Ishikawa (cell line): ENCODE measurements around the gene SH3PXD2A.

Experiments used
- CEBPB ChIP-seq: IDR thresholded peaks from 2 replicates; pipeline ENCODE4 v1.6.1; 2012
- CREB1 ChIP-seq: IDR thresholded peaks from 2 replicates; pipeline ENCODE4 v1.6.1; 2012; ENCODE audit warnings: low read depth
- EGR1 ChIP-seq: IDR thresholded peaks from 2 replicates; pipeline ENCODE4 v1.6.1; 2012
- EP300 ChIP-seq: IDR thresholded peaks from 2 replicates; pipeline ENCODE4 v1.6.1; 2012; ENCODE audit warnings: borderline replicate concordance
- FOXM1 ChIP-seq: IDR thresholded peaks from 2 replicates; pipeline ENCODE4 v1.6.1; 2012; ENCODE audit warnings: low read depth, borderline replicate concordance
- NFIC ChIP-seq: IDR thresholded peaks from 2 replicates; pipeline ENCODE4 v1.6.1; 2012
- RAD21 ChIP-seq: IDR thresholded peaks from 2 replicates; pipeline ENCODE4 v1.6.1; 2012; ENCODE audit warnings: low read depth
- TAF1 ChIP-seq: IDR thresholded peaks from 2 replicates; pipeline ENCODE4 v1.6.1; 2012; ENCODE audit warnings: low read depth, mild to moderate bottlenecking
- TEAD4 ChIP-seq: IDR thresholded peaks from 2 replicates; pipeline ENCODE4 v1.6.1; 2012
- ZBTB7A ChIP-seq: IDR thresholded peaks from 2 replicates; pipeline ENCODE4 v1.6.1; 2012; ENCODE audit warnings: low read depth
- TF ChIP-seq, protein P1 (sequence below): IDR thresholded peaks from 2 replicates; pipeline ENCODE4 v1.6.1; 2012
- TF ChIP-seq, protein P2 (sequence below): IDR thresholded peaks from 2 replicates; pipeline ENCODE4 v1.6.1; 2012

DNA sequence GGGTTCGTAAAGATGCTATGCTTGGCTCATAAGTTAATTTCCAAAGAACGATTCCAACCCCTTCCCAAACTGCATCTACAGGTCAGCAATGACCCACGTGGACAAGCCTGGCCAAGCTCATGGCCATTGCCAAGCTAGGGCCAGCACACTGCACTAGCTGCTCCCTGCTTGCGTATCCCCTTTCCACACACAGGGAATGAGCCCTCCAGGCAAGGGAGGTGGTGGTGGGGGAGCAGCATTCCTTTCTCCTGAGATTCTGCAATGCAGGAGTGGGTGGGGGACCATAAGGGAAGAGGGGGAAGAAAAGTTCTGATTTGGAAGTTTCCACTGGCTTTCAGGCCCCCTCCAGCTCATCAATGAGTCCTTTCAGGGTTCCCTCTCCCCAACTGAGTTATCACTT, 56.0 kb downstream of the SH3PXD2A start:
- TF ChIP-seq TAF1 (no peak), ZBTB7A (no peak), CREB1 (no peak), EP300 (no peak), FOXM1 (no peak), RAD21 (no peak), NFIC (no peak), EGR1 (no peak), TEAD4 (no peak), CEBPB (no peak)
- TF ChIP-seq, protein P1, sequence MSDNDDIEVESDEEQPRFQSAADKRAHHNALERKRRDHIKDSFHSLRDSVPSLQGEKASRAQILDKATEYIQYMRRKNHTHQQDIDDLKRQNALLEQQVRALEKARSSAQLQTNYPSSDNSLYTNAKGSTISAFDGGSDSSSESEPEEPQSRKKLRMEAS: no peak
- TF ChIP-seq, protein P2, sequence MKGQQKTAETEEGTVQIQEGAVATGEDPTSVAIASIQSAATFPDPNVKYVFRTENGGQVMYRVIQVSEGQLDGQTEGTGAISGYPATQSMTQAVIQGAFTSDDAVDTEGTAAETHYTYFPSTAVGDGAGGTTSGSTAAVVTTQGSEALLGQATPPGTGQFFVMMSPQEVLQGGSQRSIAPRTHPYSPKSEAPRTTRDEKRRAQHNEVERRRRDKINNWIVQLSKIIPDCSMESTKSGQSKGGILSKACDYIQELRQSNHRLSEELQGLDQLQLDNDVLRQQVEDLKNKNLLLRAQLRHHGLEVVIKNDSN: no peak
